Fibroblast of upper back skin (primary cell): ENCODE results near the gene CDNF.

Source experiments
- DNase-seq: peaks from one replicate; pipeline ENCODE4 v3.0.0-alpha.2; 2013

The CDNF gene

DNA sequence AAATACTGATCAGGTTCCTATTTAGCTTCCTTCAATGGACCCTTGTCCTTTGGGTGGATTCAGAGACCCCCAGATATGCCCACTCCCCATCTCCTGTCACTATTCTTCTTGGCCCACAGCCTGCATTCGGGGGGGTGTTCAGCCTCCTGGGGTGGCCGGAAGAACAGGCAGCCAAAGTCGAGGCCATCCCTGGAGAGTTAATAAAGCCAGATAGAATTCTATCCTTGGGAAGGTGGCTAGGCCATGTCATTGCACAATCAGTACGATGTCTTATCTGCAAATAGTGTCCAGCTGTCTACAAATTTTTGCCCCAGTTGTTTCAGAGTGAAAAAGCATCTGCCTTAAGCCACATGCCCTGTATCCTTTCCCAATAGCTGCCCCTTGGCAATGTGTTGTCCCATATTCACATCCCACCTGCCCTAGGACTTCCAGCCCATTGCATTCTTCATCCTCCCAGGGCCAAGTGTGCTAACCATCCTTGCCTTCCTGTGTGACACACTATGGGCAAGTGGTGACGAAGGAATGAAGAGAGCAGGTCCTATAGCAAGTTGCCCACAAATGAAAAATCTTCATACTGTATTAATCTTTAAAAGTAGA, 53.3 kb downstream of the CDNF start:
- DNase-seq: no peak

DNA sequence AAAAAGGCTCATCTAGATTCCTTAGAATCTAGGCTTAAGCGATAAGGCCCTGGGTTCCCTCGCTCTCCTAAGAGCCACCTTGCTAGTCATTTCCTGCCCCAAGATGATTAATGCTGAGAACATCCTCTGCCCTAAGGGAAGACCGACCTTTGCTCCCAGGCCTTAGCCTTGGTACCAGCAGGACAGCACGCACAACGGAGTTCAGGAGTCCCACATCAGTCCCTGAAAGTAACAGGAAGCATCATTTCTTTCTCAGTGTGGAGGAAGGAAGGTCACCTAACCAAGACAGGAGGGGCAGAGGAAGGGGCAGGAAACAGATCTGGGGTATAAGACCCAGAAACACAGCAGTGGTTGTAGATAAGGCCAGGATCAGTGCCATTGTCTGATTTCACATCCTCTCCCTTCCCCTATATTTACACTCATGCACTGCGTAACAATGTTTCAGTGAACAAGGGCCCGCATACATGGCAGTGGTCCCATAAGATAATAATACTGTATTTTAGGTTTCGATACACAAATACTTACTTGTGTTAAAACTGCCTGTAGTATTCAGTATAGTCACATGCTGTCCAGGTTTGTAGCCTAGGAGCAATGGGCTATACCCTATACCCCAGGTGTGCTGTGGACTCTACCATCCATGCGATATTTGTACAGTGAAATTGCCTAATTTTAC, 55.0 kb downstream of the CDNF start:
- DNase-seq: no peak

DNA sequence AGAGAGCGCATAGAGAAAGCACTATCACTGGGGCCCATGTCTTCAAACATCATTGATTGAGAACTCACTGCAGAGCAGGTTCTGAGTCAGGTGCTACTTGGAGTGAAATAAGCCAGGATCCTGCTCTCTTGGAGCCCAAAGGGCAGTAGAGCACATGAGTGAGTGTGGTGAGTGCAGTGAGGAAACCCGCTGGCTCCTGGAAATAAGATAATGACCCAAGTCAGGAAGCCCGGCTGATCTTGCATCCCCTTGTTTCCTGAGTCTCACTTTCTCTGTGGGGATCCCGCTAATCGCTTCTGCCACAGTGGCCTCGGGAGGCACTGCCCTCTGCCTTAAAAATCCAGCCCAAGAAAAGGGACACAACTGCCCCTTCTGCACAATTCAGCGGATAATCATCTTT, 56.1 kb downstream of the CDNF start:
- no peak for DNase-seq

DNA sequence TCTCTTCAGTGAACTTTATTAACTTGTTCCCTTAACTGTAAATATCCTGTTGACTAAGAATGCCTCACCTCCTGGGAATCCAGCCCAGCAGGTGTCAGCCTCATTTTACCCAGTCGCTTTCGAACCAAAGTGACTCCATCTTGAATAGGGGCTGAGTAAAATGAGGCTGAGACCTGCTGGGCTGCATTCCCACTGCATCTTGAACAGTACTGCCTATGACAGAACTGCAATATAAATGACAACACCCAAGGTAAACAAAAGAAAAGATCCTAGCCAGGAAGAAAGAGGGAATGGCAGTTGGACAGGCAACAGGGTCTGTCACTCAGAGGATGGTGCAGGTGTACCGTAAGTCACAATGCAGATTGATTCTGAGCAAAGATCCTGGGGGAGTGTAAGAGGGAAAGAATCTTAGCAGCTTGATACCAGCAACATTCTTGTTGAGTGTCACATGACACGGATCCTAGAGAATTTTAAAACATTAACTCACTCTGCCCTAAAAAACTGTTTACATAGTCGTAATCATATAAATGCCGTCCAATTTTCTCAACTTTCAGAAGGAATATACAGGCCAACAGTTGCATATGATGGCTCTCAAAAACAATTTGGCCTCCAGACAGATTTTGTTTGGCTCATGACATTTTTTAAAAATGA, 58.7 kb downstream of the CDNF start:
- no peak for DNase-seq

DNA sequence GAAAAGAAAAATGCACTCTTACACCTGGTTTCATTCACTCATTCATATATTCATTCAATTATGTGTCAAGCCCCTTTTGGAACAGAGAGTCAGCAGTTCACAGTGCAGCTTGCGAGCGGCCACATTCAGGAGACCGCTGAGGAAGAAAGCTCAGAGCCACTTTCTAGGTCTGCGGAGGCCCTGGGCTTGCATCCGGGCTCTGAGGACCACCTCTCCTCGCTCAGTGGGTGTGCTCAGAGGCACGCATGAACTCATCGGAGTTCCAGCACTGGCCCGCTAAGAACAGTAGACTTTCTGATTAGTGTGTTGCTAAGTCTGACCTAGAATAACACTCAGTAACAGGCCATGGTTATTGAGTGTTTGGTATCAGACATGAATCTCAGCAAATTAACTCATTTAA, 61.3 kb downstream of the CDNF start:
- DNase-seq: no peak

DNA sequence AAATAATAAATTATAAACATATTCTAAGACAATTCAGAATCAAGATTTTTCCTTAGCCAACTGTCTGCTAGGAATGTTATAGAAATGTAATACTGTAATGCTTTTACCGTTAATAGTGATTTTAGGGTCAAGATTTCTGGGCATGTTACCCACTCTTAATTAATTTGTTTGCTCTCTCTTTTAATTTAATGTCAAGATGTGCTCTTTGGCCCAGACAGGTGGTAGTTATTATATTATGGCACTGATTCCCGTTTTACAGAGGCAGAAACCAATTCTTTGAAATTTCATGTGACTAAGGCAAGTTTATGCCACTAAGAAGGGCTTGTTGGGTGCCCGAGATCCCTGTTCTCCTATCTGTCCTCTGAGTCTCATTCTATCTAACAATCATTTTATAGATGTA, 62.2 kb downstream of the CDNF start:
- DNase-seq: no peak

DNA sequence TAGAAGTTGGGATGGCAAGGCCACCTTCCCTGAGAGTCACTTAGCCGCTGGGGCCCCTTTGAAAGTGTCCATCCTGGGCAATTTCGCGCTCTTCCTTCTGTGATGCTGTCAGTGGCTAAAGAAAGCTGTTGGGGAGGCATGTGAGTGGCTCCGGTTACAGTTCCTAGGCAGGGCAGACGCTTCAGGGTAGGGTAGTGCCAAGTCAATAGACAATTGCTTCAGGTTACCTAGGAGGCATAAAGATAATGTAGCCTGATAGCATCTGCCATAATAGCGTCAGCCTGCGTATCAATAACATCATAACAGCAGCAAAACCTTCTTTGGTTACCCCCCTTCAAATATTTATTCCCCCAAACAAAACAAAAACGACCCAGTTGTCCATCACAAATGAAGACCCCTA, 63.0 kb downstream of the CDNF start, which contains the start of gene FAM107B:
Gene FAM107B (minus strand): TSS at position 101 of the 400 bp plus-strand sequence. CDS start 234 bp downstream, outside the sequence.
- no peak for DNase-seq

DNA sequence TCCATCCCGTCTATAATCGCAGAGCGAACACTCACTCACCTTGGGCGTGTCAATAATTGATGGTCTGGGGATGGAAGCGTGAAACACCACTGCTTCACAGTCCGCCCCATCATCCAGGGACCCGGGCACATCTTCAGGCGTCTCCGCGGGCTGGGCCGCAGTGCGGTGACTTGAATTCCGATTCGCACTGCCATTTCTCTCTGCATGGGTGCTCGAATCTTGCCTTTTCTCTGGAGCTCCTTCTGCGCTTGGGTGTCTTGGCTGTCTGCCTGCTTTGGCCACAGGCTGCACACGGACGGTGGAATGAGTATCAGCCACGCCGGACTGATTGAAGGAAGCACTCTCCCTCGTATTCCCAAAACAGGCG, 63.6 kb downstream of the CDNF start:
- DNase-seq: no peak

DNA sequence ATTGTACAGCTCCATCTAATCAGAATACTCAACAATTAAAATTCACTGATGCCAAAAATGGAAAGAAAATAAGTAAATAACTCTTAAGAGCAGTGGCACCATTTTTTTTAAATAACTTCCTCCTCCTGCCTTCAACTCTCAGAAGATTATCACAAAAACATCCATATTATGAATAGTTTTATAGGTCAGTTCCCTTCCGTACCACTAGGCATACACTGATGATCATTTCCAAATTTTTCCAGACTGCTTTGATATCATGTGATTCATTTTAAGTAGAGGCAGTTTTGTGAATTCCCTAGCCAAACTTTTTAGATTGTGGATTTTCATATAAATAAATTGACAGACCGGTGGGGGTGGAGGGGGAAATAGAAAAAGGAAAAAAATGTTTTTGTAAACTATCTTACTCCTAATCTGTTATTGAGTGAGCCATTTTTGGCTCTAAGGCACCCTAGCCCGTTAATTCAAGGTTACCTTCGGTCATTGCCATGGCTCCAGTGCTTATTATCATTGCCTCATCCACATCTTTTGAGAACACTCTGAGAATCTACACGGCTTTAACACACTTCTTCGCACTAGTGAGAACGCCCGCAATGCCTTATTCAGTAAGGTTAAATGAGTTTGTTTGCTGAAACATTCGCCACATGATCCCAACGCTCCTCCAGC, 64.2 kb downstream of the CDNF start:
- no peak for DNase-seq

DNA sequence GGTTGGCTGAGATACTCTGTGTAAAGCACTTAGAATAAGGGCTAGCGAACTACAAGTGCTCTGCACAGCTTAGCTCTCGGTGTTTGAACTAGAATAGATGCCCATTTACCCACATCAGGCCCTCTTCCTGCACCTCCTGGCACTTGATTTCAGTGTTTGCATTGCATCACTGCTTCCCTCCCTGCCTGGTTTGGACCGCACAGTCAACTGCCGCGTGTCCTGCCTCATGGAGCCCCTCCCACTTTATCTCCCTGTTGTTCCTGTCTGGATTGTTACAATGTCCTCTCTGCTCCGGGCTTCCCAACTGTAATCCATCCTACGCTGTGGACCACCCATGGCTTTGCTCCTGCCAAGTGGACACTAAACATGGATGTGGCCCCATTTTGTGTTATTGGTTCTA, 65.4 kb downstream of the CDNF start:
- no peak for DNase-seq

DNA sequence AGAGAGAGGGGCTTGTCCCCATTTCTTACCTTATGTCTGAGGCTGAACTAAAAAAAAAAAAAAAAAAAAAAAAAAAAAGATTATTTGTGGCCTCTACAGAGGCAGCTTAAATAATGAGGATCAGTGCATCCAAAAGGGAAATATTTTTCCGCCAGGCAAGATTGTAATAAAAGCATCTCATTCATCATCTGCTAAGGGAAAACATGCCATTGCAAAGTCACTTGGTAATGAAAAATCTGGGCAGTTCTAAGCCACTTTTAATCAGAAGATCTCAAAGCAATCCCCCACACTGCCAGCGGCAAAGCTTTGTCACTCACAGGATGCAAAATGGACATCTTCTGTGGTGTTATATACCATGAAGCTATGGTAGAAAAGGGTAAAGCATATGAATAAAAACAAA, 66.9 kb downstream of the CDNF start:
- no peak for DNase-seq
